ENCODE measurements around the gene BTLA.
"Not testable (repeated sequence)": the region's sequence is repeated elsewhere in the genome, so short reads cannot be mapped to it uniquely, and the experiment has no call there.

BTLA gene

GRCh38 chr3:112448939-112449338 lies 50.3 kb downstream of the BTLA start:
- DNase-seq (ENCODE audit: low spot score), result no peak
- FAIRE-seq, result no peak

DNA sequence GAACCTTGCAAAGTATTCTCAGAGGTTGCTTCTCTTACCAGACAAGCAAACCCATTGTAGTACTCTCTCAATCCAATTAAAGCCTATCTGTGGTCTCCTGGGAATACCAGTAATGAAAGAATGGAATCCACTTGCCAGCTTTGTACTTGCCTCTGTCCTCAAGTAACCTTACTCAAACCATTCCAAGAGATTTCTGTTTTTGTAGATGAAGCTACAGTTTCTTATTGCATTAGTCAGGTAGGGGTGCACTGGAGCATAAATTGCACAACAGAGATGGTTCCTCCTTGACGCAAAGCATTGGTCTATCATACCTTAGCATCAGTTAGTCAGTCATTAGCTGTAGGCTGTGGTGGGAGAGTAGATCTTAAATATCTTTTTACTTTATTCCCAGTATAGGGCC lies 52.9 kb downstream of the BTLA start:
- DNase-seq (ENCODE audit: low spot score) (no peak), FAIRE-seq (no peak)

- FAIRE-seq (no peak), DNase-seq (ENCODE audit: low spot score) (no peak)
Measured at GRCh38 chr3:112445839-112446238, 53.4 kb downstream of the BTLA start.

- FAIRE-seq (peak; percentile 83), DNase-seq (ENCODE audit: low spot score) (peak; percentile 14)
Measured at GRCh38 chr3:112437146-112438022, 61.9 kb downstream of the BTLA start.

GRCh38 chr3:112429960-112430359 lies 69.3 kb downstream of the BTLA start:
- FAIRE-seq, result no peak
- DNase-seq (ENCODE audit: low spot score), result no peak

DNA sequence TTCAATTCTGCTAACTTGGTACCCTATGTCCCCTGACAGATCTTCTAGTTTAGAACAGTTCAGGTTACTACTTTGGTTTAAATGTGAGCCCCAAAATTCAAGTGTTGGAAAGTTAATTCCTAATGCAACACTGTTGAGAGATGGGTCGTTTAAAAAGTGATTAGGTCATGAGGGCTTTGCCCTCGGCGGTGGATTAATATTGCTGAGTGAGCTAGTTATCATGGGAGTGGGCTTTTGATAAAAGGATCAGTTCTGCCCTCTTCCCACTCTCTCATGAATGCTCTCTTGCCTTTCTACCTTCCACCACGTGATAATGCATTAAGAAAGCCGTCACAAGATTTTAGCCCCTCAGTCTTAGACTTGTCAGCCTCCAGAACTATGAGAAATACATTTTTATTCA lies 72.1 kb downstream of the BTLA start:
- FAIRE-seq (no peak), DNase-seq (ENCODE audit: low spot score) (no peak)

GRCh38 chr3:112425858-112426750 lies 73.2 kb downstream of the BTLA start:
- DNase-seq (ENCODE audit: low spot score) (no peak), FAIRE-seq (no peak)

- FAIRE-seq (no peak), DNase-seq (ENCODE audit: low spot score) (no peak)
Measured at GRCh38 chr3:112425382-112425781, 73.9 kb downstream of the BTLA start.

DNA sequence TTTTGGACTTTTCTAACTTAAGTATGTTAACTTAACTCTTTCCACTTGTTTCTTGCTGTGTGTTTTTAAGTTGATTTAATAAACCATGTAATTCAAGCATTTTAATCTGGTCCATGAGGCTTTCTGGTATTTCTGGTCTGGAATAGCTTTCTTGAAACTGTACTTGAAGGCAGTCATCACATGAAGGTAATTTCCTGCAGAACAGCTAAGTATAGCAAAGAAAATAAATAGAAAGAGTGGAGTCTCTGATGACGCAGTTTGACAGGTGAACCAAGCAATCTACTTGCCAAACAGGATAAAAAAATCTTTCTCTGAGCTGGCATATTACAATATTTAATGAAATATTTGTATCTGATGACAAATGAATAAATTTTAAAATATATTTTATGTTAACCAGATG lies 74.9 kb downstream of the BTLA start:
- FAIRE-seq, result no peak
- DNase-seq (ENCODE audit: low spot score), result no peak

DNA sequence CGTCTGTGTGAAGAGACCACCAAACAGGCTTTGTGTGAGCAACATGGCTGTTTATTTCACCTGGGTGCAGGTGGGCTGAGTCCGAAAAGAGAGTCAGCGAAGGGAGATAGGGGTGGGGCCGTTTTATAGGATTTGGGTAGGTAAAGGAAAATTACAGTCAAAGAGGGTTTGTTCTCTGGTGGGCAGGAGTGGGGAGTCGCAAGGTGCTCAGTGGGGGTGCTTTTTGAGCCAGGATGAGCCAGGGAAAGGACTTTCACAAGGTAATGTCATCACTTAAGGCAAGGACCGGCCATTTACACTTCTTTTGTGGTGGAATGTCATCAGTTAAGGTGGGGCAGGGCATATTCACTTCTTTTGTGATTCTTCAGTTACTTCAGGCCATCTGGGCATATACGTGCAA lies 76.4 kb downstream of the BTLA start:
- not testable (repeated sequence) for FAIRE-seq; DNase-seq (ENCODE audit: low spot score)

GRCh38 chr3:112418526-112418925 lies 80.7 kb downstream of the BTLA start:
- not testable (repeated sequence) for DNase-seq (ENCODE audit: low spot score); FAIRE-seq

- no peak for DNase-seq (ENCODE audit: low spot score)
- no peak for FAIRE-seq
Measured at GRCh38 chr3:112417696-112418318, 81.5 kb downstream of the BTLA start.

- DNase-seq (ENCODE audit: low spot score) (no peak), FAIRE-seq (no peak)
Measured at GRCh38 chr3:112416391-112417212, 82.7 kb downstream of the BTLA start.

DNA sequence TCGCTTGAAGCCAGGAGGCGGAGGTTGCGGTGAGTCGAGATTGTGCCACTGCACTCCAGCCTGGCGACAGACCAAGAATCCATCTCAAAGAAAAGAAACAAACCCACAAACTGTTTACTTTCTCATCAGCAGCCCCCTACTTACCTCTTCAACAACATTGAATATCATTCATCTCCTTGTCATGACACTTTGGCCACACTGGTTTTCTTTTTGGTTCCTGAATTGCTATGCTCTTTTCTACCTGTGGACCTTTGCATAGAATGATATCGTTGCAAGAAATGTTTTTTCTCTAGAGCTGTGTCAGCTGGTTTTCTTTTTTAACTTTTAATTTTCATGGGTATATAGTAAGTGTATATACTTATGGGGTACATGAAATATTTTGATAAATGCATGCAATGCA lies 83.9 kb downstream of the BTLA start:
- no peak for FAIRE-seq
- no peak for DNase-seq (ENCODE audit: low spot score)
